ENCODE data around the gene ZNF77. TPM values are rescaled to one million over a fixed set of nuclear protein-coding genes. Genes with fewer than 3 reads are reported as not detected.
A peak's percentile ranks its signal among the peaks of the same experiment; 100 is the strongest.

The ZNF77 gene
- total and polyA plus RNA-seq, 10 of the 15 experiments (the other 5 are each of a cell fraction or from before 2014, with no cell fraction given) = 1.9 to 4.7 (median 3.0) TPM

DNA sequence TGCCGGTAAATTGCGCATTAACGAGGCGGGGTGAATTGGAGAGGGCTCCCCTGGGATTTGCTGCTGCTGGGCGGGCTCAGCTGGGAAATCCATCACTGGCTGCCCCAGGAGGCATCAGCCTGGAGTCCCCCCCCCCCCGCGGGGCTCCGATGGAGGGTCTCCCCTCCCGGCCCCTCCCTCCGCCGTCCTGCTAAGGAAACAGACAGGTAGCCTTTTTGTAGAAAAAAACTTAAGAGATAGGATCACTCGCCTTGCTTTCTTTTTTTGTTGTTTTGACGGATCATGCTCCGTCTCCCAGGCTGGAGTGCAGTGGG, 39.4 kb upstream of the ZNF77 start:
- H3K79me2 ChIP-seq (ENCODE audit: control insufficient read depth, insufficient read depth, low read length) = no peaks in the 10 kb centered on the region
- no peak overlapping the region for H3K4me3 ChIP-seq
- TF ChIP-seq, protein P1, sequence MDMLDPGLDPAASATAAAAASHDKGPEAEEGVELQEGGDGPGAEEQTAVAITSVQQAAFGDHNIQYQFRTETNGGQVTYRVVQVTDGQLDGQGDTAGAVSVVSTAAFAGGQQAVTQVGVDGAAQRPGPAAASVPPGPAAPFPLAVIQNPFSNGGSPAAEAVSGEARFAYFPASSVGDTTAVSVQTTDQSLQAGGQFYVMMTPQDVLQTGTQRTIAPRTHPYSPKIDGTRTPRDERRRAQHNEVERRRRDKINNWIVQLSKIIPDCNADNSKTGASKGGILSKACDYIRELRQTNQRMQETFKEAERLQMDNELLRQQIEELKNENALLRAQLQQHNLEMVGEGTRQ (IDR thresholded peaks at IDR 0.05; ENCODE audit: borderline replicate concordance, low read depth, low read length) = no peak
- TF ChIP-seq MEF2B (IDR thresholded peaks at IDR 0.05; ENCODE audit: partially characterized antibody, poor library complexity, severe bottlenecking) = peak; percentile 86
- ChIA-PET CTCF (no interaction called here), RAD21 (ENCODE audit: unreplicated experiment) (no interaction called here), POLR2A (interaction anchor here (0.7 kb wide), 2 partner anchors 47 to 113 kb away, joined by 3 read pairs; no protein-coding TSS in a partner anchor), SMC1A (ENCODE audit: uncharacterized antibody, unreplicated experiment) (no interaction called here)
- intact Hi-C loops (cut with micrococcal nuclease; ENCODE audit: unreplicated experiment) (no loop called here), in situ Hi-C loops (cut with MboI) (no loop called here)
- DNase-seq (ENCODE audit: low read depth, low spot score) (no peak), FAIRE-seq (no peak), ATAC-seq (no peak)
- no peak overlapping the region for H3K27ac ChIP-seq (ENCODE audit: control insufficient read depth, insufficient read depth)
- WGBS (ENCODE audit: insufficient coverage, insufficient replicate concordance, low lambda C conversion rate, missing lambda C conversion rate) = 6% methylated on average over 8 of the region's 14 CpGs
- H4K20me1 ChIP-seq (ENCODE audit: control insufficient read depth, insufficient read depth) = no peaks in the 10 kb centered on the region
- 0 out of 2 replicates have a peak overlapping the region, but pooled peaks have one; percentile 33 for H3K4me2 ChIP-seq (ENCODE audit: control insufficient read depth, insufficient read depth)
- no peaks in the 10 kb centered on the region; a peak in 2 of 4 replicates for H3K27me3 ChIP-seq (replicated peaks in 1 of 2; ENCODE audit: control insufficient read depth in 2 of 2, insufficient read depth in 2 of 2, low read length in 1 of 2)
- BruUV-seq (replicated peaks) = no TSS peak
- peak overlapping the region; percentile 55 for H2AFZ ChIP-seq (ENCODE audit: control insufficient read depth, low read depth, low read length)
- H3K36me3 ChIP-seq (ENCODE audit: control insufficient read depth in 2 of 2, insufficient read depth in 2 of 2, low read length in 1 of 2) = no peaks in the 10 kb centered on the region
- no peak overlapping the region for H3K9ac ChIP-seq (ENCODE audit: control insufficient read depth, insufficient read depth, low read length)
- no peaks in the 10 kb centered on the region for H3K9me3 ChIP-seq (replicated peaks; ENCODE audit: control insufficient read depth, insufficient read depth, low read length)
- H3K4me1 ChIP-seq (ENCODE audit: control insufficient read depth, insufficient read depth, low read length) = peaks cover 6% of the 10 kb centered on the region; the same call in 1 of the 2 replicates

DNA sequence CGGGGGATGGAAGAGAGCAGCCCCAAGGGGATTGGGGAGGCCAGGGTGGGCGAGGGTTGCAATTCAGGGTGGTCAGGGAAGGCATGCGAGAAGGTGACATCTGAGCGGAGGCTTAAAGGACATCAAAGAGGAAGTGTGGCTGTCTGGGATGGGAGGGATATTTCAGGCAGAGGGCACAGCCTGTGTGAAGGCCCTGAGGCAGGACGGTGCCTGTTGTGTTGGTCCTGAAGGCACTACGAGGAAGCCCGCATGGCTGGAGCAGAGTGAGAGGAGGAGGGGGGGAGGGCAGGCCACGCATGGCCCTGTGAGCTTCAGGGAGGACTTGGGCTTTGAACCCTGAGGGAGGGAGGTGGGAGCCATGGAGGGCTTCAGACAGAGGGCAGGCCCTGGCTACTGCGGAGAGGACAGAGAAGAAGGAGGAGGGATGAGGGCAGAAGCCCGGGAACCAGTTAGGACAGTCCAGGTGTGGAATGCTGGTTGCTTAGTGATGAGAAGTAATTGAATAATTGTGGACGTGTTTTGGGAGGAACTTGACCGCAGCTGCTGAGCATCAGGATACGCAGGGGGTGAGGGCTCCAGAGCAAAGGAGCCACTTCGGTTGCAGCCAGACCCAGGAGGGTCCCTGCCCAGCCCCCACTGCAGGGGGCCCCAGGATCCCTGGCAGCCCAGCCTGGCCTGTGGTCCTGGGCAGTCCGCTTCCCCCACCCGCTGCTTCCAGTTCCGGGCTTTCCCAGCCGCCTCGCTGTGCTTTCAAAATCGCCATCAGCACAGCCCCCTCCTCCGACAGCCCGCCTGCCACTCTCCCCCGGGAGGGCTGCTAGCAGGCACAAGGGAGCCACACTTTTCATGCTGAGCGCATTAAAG, 38.8 kb upstream of the ZNF77 start:
- in situ Hi-C loops (cut with MboI) = no loop called here
- peak overlapping the region; percentile 55 for H2AFZ ChIP-seq (ENCODE audit: control insufficient read depth, low read depth, low read length)

More for the DNA sequence above, 38.8 kb upstream of the ZNF77 start:
- BruUV-seq (replicated peaks) = no TSS peak
- intact Hi-C loops (cut with micrococcal nuclease; ENCODE audit: unreplicated experiment) = no loop called here
- Histone ChIP-seq H3K9ac (ENCODE audit: control insufficient read depth, insufficient read depth, low read length) (no peak overlapping the region), H3K4me2 (ENCODE audit: control insufficient read depth, insufficient read depth) (0 out of 2 replicates have a peak overlapping the region, but pooled peaks have one; percentile 33), H3K9me3 (replicated peaks; ENCODE audit: control insufficient read depth, insufficient read depth, low read length) (no peaks in the 10 kb centered on the region), H3K4me3 (no peak overlapping the region), H4K20me1 (ENCODE audit: control insufficient read depth, insufficient read depth) (no peaks in the 10 kb centered on the region), H3K36me3 (ENCODE audit: control insufficient read depth in 2 of 2, insufficient read depth in 2 of 2, low read length in 1 of 2) (no peaks in the 10 kb centered on the region), H3K27ac (ENCODE audit: control insufficient read depth, insufficient read depth) (no peak overlapping the region), H3K4me1 (ENCODE audit: control insufficient read depth, insufficient read depth, low read length) (peaks cover 6% of the 10 kb centered on the region; the same call in 1 of the 2 replicates), H3K79me2 (ENCODE audit: control insufficient read depth, insufficient read depth, low read length) (no peaks in the 10 kb centered on the region), H3K27me3 (replicated peaks in 1 of 2; ENCODE audit: control insufficient read depth in 2 of 2, insufficient read depth in 2 of 2, low read length in 1 of 2) (no peaks in the 10 kb centered on the region; a peak in 2 of 4 replicates)
- CTCF ChIA-PET = no interaction called here
- RAD21 ChIA-PET (ENCODE audit: unreplicated experiment) = no interaction called here
- POLR2A ChIA-PET = interaction anchor here (0.7 kb wide), 1 partner anchor 48 kb away, joined by 3 read pairs; no protein-coding TSS in a partner anchor
- SMC1A ChIA-PET (ENCODE audit: uncharacterized antibody, unreplicated experiment) = no interaction called here
- 11% methylated on average over 24 of the region's 24 CpGs for WGBS (ENCODE audit: insufficient coverage, insufficient replicate concordance, low lambda C conversion rate, missing lambda C conversion rate)
- no peak for DNase-seq (ENCODE audit: low read depth, low spot score)
- FAIRE-seq = no peak
- peak; percentile 41 for ATAC-seq
- TF ChIP-seq SP1 (IDR thresholded peaks at IDR 0.05; ENCODE audit: low read depth, low read length) (peak; percentile 31), SPI1 (IDR thresholded peaks at IDR 0.05; ENCODE audit: borderline replicate concordance, insufficient read depth, low read depth, low read length) (peak; percentile 40; the same call in 1 of the 2 replicates), MTA2 (IDR thresholded peaks at IDR 0.05; ENCODE audit: low read depth) (no peak), CBX5 (IDR thresholded peaks at IDR 0.05; ENCODE audit: low read depth) (no peak)
- TF ChIP-seq, protein P2, sequence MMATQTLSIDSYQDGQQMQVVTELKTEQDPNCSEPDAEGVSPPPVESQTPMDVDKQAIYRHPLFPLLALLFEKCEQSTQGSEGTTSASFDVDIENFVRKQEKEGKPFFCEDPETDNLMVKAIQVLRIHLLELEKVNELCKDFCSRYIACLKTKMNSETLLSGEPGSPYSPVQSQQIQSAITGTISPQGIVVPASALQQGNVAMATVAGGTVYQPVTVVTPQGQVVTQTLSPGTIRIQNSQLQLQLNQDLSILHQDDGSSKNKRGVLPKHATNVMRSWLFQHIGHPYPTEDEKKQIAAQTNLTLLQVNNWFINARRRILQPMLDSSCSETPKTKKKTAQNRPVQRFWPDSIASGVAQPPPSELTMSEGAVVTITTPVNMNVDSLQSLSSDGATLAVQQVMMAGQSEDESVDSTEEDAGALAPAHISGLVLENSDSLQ (IDR thresholded peaks at IDR 0.05) = peak; percentile 40; the same call in 1 of the 2 replicates

Measured in GM12878 (cell line).